ENCODE data around the gene MKNK1. TPM values are rescaled to one million over a fixed set of nuclear protein-coding genes. Genes with fewer than 3 reads are reported as not detected.

The MKNK1 gene
- total RNA-seq, 1 donor: 17.7 TPM

- no peak for TF ChIP-seq CTCF (IDR thresholded peaks at IDR 0.05; ENCODE audit: insufficient read depth, low read length)
- DNase-seq (ENCODE audit: low read depth): no peak
- no peak overlapping the region for H3K4me3 ChIP-seq (ENCODE audit: low read depth, low read length)
Measured at GRCh38 chr1:46575778-46576177, 28.3 kb downstream of the MKNK1 start.

GRCh38 chr1:46575300-46575699 lies 28.8 kb downstream of the MKNK1 start:
- no peak for DNase-seq (ENCODE audit: low read depth)
- no peak overlapping the region for H3K4me3 ChIP-seq (ENCODE audit: low read depth, low read length)
- no peak for TF ChIP-seq CTCF (IDR thresholded peaks at IDR 0.05; ENCODE audit: insufficient read depth, low read length)

- no peak for TF ChIP-seq CTCF (IDR thresholded peaks at IDR 0.05; ENCODE audit: insufficient read depth, low read length)
- no peak overlapping the region for H3K4me3 ChIP-seq (ENCODE audit: low read depth, low read length)
- no peak for DNase-seq (ENCODE audit: low read depth)
Measured at GRCh38 chr1:46571691-46572225, 32.3 kb downstream of the MKNK1 start.

- no peak for TF ChIP-seq CTCF (IDR thresholded peaks at IDR 0.05; ENCODE audit: insufficient read depth, low read length)
Measured at GRCh38 chr1:46569884-46570725, 34.0 kb downstream of the MKNK1 start.

GRCh38 chr1:46569116-46569515 lies 35.0 kb downstream of the MKNK1 start:
- no peak for TF ChIP-seq CTCF (IDR thresholded peaks at IDR 0.05; ENCODE audit: insufficient read depth, low read length)
- H3K4me3 ChIP-seq (ENCODE audit: low read depth, low read length): no peak overlapping the region
- DNase-seq (ENCODE audit: low read depth): no peak

More at GRCh38 chr1:46569884-46570725, 34.0 kb downstream of the MKNK1 start:
- DNase-seq (ENCODE audit: low read depth): peak; percentile 56
- no peak overlapping the region for H3K4me3 ChIP-seq (ENCODE audit: low read depth, low read length)

GRCh38 chr1:46568461-46568891 lies 35.6 kb downstream of the MKNK1 start:
- TF ChIP-seq CTCF (IDR thresholded peaks at IDR 0.05; ENCODE audit: insufficient read depth, low read length): no peak
- DNase-seq (ENCODE audit: low read depth): no peak

More at GRCh38 chr1:46568461-46568891, 35.6 kb downstream of the MKNK1 start:
- H3K4me3 ChIP-seq (ENCODE audit: low read depth, low read length): no peak overlapping the region
